Measurements from ENCODE around the gene RMDN3. TPM values are rescaled to one million over a fixed set of nuclear protein-coding genes. Genes with fewer than 3 reads are reported as not detected.

Gene RMDN3
- total and polyA plus RNA-seq, 2 of the 13 experiments (the other 11 are each of a cell fraction or from before 2014, with no cell fraction given), result 16.8 to 19.5 TPM

GRCh38 chr15:40793216-40793989, 38.3 kb upstream of the RMDN3 start (continued):
- no peak for TF ChIP-seq TEAD2 (CRISPR knock-in tag; IDR thresholded peaks at IDR 0.05)
- TF ChIP-seq JUNB (CRISPR knock-in tag; IDR thresholded peaks at IDR 0.05; ENCODE audit: borderline replicate concordance), result no peak
- peak; percentile 29; the same call in 1 of the 2 replicates for TF ChIP-seq FOXK2 (IDR thresholded peaks at IDR 0.05)
- 0 out of 2 replicates have a peak, but pooled peaks have one; percentile 14 for TF ChIP-seq ZNF12 (CRISPR knock-in tag; IDR thresholded peaks at IDR 0.05)
- TF ChIP-seq ZNF235 (CRISPR knock-in tag; IDR thresholded peaks at IDR 0.05; ENCODE audit: borderline replicate concordance), result no peak
- TF ChIP-seq ZNF543 (CRISPR knock-in tag; IDR thresholded peaks at IDR 0.05), result no peak
- TF ChIP-seq SKI (IDR thresholded peaks at IDR 0.05; ENCODE audit: partially characterized antibody), result peak; percentile 43
- no peak for TF ChIP-seq CENPT (CRISPR knock-in tag; IDR thresholded peaks at IDR 0.05; ENCODE audit: low read depth)
- no peak; the same call in 1 of the 2 replicates for TF ChIP-seq KDM1A (CRISPR knock-in tag; IDR thresholded peaks at IDR 0.05)
- no peak for TF ChIP-seq ISX (CRISPR knock-in tag; conservative IDR thresholded peaks at IDR 0.05)
- no peak; the same call in 1 of the 2 replicates for TF ChIP-seq ZNF652 (CRISPR knock-in tag; IDR thresholded peaks at IDR 0.05; ENCODE audit: borderline replicate concordance, low read depth)
- TF ChIP-seq ZNF329 (CRISPR knock-in tag; IDR thresholded peaks at IDR 0.05; ENCODE audit: low read depth), result no peak
- TF ChIP-seq, protein P1, sequence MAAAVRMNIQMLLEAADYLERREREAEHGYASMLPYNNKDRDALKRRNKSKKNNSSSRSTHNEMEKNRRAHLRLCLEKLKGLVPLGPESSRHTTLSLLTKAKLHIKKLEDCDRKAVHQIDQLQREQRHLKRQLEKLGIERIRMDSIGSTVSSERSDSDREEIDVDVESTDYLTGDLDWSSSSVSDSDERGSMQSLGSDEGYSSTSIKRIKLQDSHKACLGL (CRISPR knock-in tag; IDR thresholded peaks at IDR 0.05), result no peak
- peak; percentile 60; the same call in 1 of the 2 replicates for TF ChIP-seq ZNF788 (CRISPR knock-in tag; IDR thresholded peaks at IDR 0.05; ENCODE audit: borderline replicate concordance)
- TF ChIP-seq ZNF281 (CRISPR knock-in tag; IDR thresholded peaks at IDR 0.05; ENCODE audit: borderline replicate concordance), result no peak
- no peak for TF ChIP-seq CAMTA2 (CRISPR knock-in tag; IDR thresholded peaks at IDR 0.05; ENCODE audit: borderline replicate concordance)
- TF ChIP-seq SALL1 (CRISPR knock-in tag; IDR thresholded peaks at IDR 0.05), result peak; percentile 94
- no peak for TF ChIP-seq ZNF562 (CRISPR knock-in tag; IDR thresholded peaks at IDR 0.05; ENCODE audit: borderline replicate concordance)
- TF ChIP-seq MXI1 (IDR thresholded peaks at IDR 0.05; ENCODE audit: borderline replicate concordance, low read depth, low read length), result peak; percentile 41; the same call in 1 of the 3 replicates
- no peak; the same call in 1 of the 2 replicates for TF ChIP-seq GABPB1 (CRISPR knock-in tag; IDR thresholded peaks at IDR 0.05)
- TF ChIP-seq SP140L (CRISPR knock-in tag; IDR thresholded peaks at IDR 0.05; ENCODE audit: borderline replicate concordance), result no peak
- TF ChIP-seq LBX2 (CRISPR knock-in tag; IDR thresholded peaks at IDR 0.05; ENCODE audit: borderline replicate concordance), result no peak
- TF ChIP-seq NFRKB (IDR thresholded peaks at IDR 0.05), result no peak
- TF ChIP-seq MEIS1 (CRISPR knock-in tag; IDR thresholded peaks at IDR 0.05; ENCODE audit: borderline replicate concordance), result no peak
- TF ChIP-seq HDAC1 (CRISPR knock-in tag; IDR thresholded peaks at IDR 0.05), result peak; percentile 58; the same call in 1 of the 2 replicates
- TF ChIP-seq ZMYM4 (CRISPR knock-in tag; IDR thresholded peaks at IDR 0.05), result peak; percentile 25; the same call in 1 of the 2 replicates
- TF ChIP-seq TCF7L2 (IDR thresholded peaks at IDR 0.05; ENCODE audit: low read depth, low read length), result no peak

Data from HepG2 (cell line).